ENCODE results near the gene SLMAP.

Gene SLMAP

GRCh38 chr3:57973715-57974477, 217.8 kb downstream of the SLMAP start:
- Histone ChIP-seq H4K20me1 (ENCODE audit: insufficient read depth) (no peaks in the 10 kb centered on the region), H3K27me3 (ENCODE audit: insufficient read depth, low read depth) (no peaks in the 10 kb centered on the region), H3K4me2 (no peak overlapping the region), H3K4me1 (ENCODE audit: low read depth, poor library complexity, severe bottlenecking) (no peaks in the 10 kb centered on the region), H3K9ac (no peak overlapping the region), H3K4me3 (IDR thresholded peaks at IDR 0.05; ENCODE audit: insufficient read depth, low read depth, low read length) (no peak overlapping the region), H2AFZ (ENCODE audit: low read depth) (no peak overlapping the region), H3K27ac (no peak overlapping the region), H3K79me2 (ENCODE audit: insufficient read depth, low read depth) (no peaks in the 10 kb centered on the region), H3K36me3 (ENCODE audit: insufficient read depth) (no peaks in the 10 kb centered on the region)
- TF ChIP-seq CTCF (conservative IDR thresholded peaks at IDR 0.05; ENCODE audit: low read depth, low read length): no peak

DNA sequence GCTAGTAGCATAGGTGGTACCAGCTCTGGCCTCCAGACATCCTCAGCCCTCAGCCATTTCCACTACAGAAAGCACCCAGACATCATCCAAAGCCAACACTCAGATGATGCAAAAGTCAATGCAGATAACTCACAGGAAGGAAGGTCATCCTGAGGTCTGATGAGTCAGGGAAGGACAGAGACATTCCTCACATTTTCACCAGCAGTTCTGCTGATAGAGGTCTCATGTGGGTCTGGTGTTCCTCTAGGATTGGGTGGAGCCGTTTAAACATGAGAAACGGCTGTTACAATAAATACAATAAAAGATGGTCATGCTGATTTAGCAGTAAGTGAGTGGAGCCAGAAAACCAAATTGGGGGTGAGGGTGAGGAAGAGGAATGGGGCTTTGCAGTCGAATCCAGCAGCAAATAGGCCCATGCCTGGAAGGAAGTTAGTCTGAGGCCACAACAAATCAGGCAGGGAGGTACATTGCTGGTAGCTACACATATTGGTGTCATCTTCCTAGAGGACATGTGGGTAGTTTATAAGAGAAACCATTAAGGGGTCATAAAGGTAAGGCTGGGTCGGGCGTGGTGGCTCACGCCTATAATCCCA, 218.8 kb downstream of the SLMAP start:
- no peaks in the 10 kb centered on the region for H3K79me2 ChIP-seq (ENCODE audit: insufficient read depth, low read depth)
- no peaks in the 10 kb centered on the region for H3K4me1 ChIP-seq (ENCODE audit: low read depth, poor library complexity, severe bottlenecking)
- no peaks in the 10 kb centered on the region for H3K36me3 ChIP-seq (ENCODE audit: insufficient read depth)
- no peak overlapping the region for H3K9ac ChIP-seq
- no peak overlapping the region for H2AFZ ChIP-seq (ENCODE audit: low read depth)
- H3K27ac ChIP-seq: no peak overlapping the region
- TF ChIP-seq CTCF (conservative IDR thresholded peaks at IDR 0.05; ENCODE audit: low read depth, low read length): no peak
- no peaks in the 10 kb centered on the region for H4K20me1 ChIP-seq (ENCODE audit: insufficient read depth)
- H3K27me3 ChIP-seq (ENCODE audit: insufficient read depth, low read depth): no peaks in the 10 kb centered on the region
- H3K4me3 ChIP-seq (IDR thresholded peaks at IDR 0.05; ENCODE audit: insufficient read depth, low read depth, low read length): no peak overlapping the region
- H3K4me2 ChIP-seq: no peak overlapping the region

- H3K9ac ChIP-seq: no peak overlapping the region
- H2AFZ ChIP-seq (ENCODE audit: low read depth): no peak overlapping the region
- no peaks in the 10 kb centered on the region for H3K36me3 ChIP-seq (ENCODE audit: insufficient read depth)
- H3K27ac ChIP-seq: no peak overlapping the region
- no peak overlapping the region for H3K4me3 ChIP-seq (IDR thresholded peaks at IDR 0.05; ENCODE audit: insufficient read depth, low read depth, low read length)
- H3K4me2 ChIP-seq: no peak overlapping the region
- no peaks in the 10 kb centered on the region for H4K20me1 ChIP-seq (ENCODE audit: insufficient read depth)
- no peak for TF ChIP-seq CTCF (conservative IDR thresholded peaks at IDR 0.05; ENCODE audit: low read depth, low read length)
- no peaks in the 10 kb centered on the region for H3K4me1 ChIP-seq (ENCODE audit: low read depth, poor library complexity, severe bottlenecking)
- no peaks in the 10 kb centered on the region for H3K27me3 ChIP-seq (ENCODE audit: insufficient read depth, low read depth)
- no peaks in the 10 kb centered on the region for H3K79me2 ChIP-seq (ENCODE audit: insufficient read depth, low read depth)
These were observed 221.7 kb downstream of the SLMAP start for GRCh38 chr3:57977818-57978235.

GRCh38 chr3:57978316-57978715, 222.2 kb downstream of the SLMAP start:
- H3K79me2 ChIP-seq (ENCODE audit: insufficient read depth, low read depth): no peaks in the 10 kb centered on the region
- no peaks in the 10 kb centered on the region for H3K27me3 ChIP-seq (ENCODE audit: insufficient read depth, low read depth)
- no peak overlapping the region for H3K9ac ChIP-seq
- H3K27ac ChIP-seq: no peak overlapping the region
- H2AFZ ChIP-seq (ENCODE audit: low read depth): no peak overlapping the region
- H3K4me3 ChIP-seq (IDR thresholded peaks at IDR 0.05; ENCODE audit: insufficient read depth, low read depth, low read length): no peak overlapping the region
- no peak overlapping the region for H3K4me2 ChIP-seq
- H3K4me1 ChIP-seq (ENCODE audit: low read depth, poor library complexity, severe bottlenecking): no peaks in the 10 kb centered on the region
- H3K36me3 ChIP-seq (ENCODE audit: insufficient read depth): no peaks in the 10 kb centered on the region
- no peaks in the 10 kb centered on the region for H4K20me1 ChIP-seq (ENCODE audit: insufficient read depth)
- TF ChIP-seq CTCF (conservative IDR thresholded peaks at IDR 0.05; ENCODE audit: low read depth, low read length): no peak

Data from KMS-11 (cell line).